ENCODE data around the gene TBC1D32.
"Not testable (repeated sequence)": the region's sequence is repeated elsewhere in the genome, so short reads cannot be mapped to it uniquely, and the experiment has no call there.

- TF ChIP-seq CTCF (IDR thresholded peaks at IDR 0.05; ENCODE audit: extremely low read depth in 1 of 2, insufficient read depth in 1 of 2, low read depth in 1 of 2, low read length in 2 of 2); MAX (IDR thresholded peaks at IDR 0.05; ENCODE audit: insufficient read depth, insufficient read length); MYC (IDR thresholded peaks at IDR 0.05; ENCODE audit: low read depth, low read length): not testable (repeated sequence)
Observed at GRCh38 chr6:121044905-121045304, 289.4 kb downstream of the TBC1D32 start.

Measured in endothelial cell of umbilical vein (primary cell).